GM21825 (cell line): ENCODE measurements around the gene COPZ1.

Experiments used
- ATAC-seq: cut with Tn5 transposase; IDR thresholded peaks from one replicate; pipeline ENCODE4 v1.9.1; 2021; ENCODE audit warnings: mild to moderate bottlenecking, moderate library complexity; ENCODE audit not compliant: unreplicated experiment

Gene COPZ1

DNA sequence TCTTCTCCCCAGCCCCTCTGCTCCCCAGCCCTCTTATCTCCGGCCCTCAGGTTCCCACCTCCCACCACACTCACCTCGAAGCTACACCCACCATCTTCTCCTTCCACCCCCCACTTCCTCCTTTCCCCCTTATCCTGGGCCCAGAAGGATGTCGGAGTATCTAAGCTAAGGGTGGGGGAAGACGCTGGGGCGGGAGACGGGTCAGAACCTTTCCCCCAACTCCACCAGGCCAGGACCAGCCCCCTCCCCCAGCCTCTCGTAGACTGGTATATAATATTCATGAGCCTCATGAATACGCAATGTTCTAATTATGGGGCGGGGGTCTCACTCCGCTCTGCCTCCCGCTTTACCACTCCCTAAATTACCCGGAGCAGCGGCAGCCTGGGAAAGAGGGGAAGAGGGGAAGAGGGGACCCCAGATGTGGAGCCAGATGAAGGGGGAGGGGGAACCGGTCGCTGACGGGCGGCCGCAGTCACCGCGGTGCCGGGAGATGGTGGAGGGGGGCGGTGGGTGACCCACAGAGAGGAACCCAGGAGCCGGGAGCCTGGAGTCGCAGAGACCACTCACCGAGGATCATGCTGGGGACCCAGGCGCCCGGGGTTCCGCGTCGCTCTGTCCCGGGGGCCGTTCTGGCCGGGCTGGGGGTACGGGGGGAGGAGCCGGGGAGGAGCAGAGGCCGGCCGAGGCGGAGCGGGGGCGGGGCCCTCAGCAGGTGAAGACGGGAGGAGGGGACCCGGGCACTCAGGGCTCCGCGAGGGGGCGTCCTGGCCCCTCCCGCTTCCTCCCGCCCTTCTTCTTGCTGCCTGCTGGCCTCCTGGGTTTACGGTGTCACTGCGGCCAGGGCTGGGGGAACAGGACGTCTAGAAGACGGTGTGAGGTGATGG lies 66.0 kb downstream of the COPZ1 start:
- ATAC-seq = no peak

DNA sequence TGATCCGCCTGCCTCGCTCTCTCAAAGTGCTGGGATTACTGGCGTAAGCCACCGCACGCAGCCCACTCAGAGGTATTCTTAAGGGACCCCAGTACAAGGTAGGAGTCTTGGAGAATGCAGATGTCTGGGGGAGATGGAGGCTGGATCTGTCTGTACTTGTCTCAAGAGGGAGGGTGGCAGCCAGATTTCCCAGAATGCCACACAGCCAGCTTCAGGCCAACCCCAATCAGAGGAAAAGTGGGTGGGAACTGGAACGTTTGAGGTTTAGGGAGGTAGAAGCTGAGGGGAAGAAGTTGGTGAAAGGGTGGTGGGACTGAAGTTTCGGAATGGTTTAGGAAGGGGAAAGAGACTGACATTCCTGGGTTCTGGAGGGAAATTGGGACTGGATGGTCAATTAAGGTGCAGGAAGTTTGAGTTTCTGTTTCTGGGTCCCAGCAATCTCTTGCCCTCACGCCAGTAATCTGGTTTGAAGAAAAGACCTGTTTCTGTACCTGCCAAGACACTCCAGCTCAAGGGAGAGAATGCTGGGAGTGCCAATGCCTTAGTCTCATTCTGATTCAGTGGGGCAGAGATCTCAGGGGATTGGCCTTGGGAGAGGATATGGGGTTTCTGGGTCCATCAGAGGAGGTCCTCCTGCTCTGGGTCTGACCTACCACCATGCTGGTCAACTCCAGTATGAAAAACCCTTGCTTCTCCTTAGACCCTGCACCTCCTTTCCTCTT lies 67.7 kb downstream of the COPZ1 start:
- no peak for ATAC-seq

- ATAC-seq = no peak
Observed at GRCh38 chr12:54393207-54393609, 68.3 kb downstream of the COPZ1 start.

DNA sequence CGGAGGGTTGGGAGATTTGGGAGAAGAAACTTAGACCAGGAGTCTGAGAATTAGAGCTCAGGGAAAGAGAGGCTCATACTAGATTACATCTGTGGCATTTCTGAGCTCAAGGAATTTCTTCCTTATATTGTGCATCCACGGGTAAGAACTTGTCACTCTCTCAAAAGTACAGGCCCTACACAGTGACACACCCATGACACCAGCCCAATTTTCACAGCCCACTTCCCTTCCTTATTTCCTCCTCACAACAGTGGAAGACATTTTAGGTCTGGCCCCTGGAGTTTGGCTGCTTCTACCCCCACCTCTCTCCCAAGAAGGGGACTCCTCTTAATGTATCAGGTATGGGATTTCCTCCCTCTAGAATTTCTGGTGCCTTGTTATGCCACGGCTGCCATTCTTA lies 68.8 kb downstream of the COPZ1 start:
- ATAC-seq = no peak

- ATAC-seq = no peak
Observed at GRCh38 chr12:54394281-54394719, 69.4 kb downstream of the COPZ1 start.

- ATAC-seq = no peak
Observed at GRCh38 chr12:54394986-54395385, 70.1 kb downstream of the COPZ1 start.

- ATAC-seq = no peak
Observed at GRCh38 chr12:54395545-54395944, 70.6 kb downstream of the COPZ1 start.

GRCh38 chr12:54397157-54397556 lies 72.2 kb downstream of the COPZ1 start:
- no peak for ATAC-seq

- ATAC-seq = no peak
Observed at GRCh38 chr12:54398218-54398617, 73.3 kb downstream of the COPZ1 start.

DNA sequence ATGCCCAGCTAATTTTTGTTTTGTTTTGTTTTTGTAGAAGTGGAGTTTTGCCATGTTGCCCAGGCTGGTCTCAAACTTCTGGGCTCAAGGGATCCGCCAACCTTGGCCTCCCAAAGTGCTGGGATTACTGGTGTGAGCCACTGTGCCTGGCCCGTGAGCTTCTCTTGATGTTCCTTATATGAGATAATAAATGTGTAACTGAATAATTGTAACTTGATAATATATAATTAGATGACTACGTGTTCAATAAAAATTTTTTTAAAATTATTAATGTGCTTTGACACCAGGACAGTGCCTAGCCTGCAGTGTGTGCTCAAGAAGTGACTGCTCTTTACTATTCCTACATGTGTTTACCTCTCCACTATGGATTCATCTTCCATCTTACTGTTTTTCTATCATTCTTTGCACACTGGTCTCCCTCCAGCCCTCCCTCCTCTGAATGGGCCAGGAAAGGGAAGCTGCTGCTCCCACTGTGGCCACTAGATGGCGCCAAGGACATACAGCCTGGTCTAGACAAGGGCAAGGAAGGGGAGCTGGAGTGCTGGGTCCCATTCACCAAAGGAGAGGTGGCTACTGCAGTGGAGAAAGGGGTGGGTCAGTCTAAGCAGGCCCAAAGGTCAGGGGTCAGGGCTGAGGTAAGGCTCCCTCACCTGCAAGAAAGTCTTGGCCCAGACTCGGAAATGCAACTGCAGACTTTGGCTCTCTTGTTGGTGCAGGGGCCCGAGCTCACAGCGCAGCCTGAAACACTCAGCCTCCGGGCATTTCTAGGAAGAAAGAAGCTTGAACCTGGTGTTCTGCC lies 74.3 kb downstream of the COPZ1 start:
- peak; percentile 50 for ATAC-seq

- no peak for ATAC-seq
Observed at GRCh38 chr12:54401119-54401518, 76.2 kb downstream of the COPZ1 start.
